PC-3 (cell line): ENCODE results near the gene TPX2.

Experiments used
- EZH2 ChIP-seq: fragments of 300-600 bp; sonication (generic); IDR thresholded peaks from one replicate; pipeline ENCODE4 v1.6.1; 2017; ENCODE audit warnings: antibody characterized with exemption, mild to moderate bottlenecking, low read length; ENCODE audit not compliant: unreplicated experiment
- EZH2phosphoT487 ChIP-seq: fragments of 300-600 bp; sonication (generic); IDR thresholded peaks from 2 replicates; pipeline ENCODE4 v1.6.1; 2018; ENCODE audit warnings: mild to moderate bottlenecking, antibody characterized with exemption, low read length, borderline replicate concordance
- TF ChIP-seq, protein P1 (sequence below): fragments of 300-600 bp; sonication (generic); conservative IDR thresholded peaks from 2 replicates; pipeline ENCODE4 v1.5.1; 2017; ENCODE audit warnings: antibody characterized with exemption, low read depth, mild to moderate bottlenecking, low read length

DNA sequence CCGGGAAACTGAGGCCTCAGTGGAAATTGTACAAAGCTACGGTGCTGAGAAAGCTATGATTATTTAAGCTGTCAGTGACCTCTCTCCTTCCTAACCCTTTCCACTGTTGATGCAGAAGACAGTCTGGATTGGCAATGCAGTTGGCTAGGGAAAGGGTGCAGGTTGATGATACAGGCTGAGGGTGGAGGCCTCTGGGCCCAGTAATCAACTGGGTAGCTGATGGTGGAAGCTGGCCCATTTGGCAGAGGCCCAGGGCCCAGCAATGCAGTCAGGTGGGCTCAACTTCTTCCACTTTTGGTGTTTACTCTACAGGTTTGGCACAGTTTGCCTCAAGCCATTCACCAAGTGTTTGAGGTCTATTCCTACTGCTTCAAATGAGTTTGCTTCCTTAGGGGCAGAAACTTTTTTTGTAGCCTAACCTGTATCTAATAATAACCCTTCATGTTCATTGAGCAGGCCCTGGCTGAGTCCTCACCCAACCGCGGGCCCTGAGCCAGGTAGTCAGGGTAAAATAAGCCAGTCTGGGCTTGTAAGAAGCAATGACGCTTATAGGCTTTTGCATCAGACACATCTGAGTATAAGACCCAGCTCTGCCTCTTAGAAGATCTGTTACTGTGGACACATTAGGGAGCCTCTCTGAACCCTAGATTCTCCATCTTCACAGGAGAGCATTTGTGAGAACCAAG lies 28.5 kb upstream of the TPX2 start:
- TF ChIP-seq, protein P1, sequence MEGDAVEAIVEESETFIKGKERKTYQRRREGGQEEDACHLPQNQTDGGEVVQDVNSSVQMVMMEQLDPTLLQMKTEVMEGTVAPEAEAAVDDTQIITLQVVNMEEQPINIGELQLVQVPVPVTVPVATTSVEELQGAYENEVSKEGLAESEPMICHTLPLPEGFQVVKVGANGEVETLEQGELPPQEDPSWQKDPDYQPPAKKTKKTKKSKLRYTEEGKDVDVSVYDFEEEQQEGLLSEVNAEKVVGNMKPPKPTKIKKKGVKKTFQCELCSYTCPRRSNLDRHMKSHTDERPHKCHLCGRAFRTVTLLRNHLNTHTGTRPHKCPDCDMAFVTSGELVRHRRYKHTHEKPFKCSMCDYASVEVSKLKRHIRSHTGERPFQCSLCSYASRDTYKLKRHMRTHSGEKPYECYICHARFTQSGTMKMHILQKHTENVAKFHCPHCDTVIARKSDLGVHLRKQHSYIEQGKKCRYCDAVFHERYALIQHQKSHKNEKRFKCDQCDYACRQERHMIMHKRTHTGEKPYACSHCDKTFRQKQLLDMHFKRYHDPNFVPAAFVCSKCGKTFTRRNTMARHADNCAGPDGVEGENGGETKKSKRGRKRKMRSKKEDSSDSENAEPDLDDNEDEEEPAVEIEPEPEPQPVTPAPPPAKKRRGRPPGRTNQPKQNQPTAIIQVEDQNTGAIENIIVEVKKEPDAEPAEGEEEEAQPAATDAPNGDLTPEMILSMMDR, result no peak
- TF ChIP-seq EZH2, result no peak
- no peak for TF ChIP-seq EZH2phosphoT487
